NT2/D1 (cell line): ENCODE measurements around the gene DLL4.

ENCODE experiments used
- SUZ12 ChIP-seq: IDR thresholded peaks from 2 replicates; pipeline ENCODE4 v1.6.1; 2011; ENCODE audit not compliant: insufficient read length, insufficient read depth; ENCODE audit errors: extremely low read depth
- YY1 ChIP-seq: IDR thresholded peaks from 2 replicates; pipeline ENCODE4 v1.6.1; 2011; ENCODE audit not compliant: insufficient read length, insufficient read depth

- TF ChIP-seq SUZ12 (no peak), YY1 (no peak)
These were observed 10.9 kb upstream of the DLL4 start for GRCh38 chr15:40918146-40918798.
